NCI-H82 treated with DMSO at 0.1 percent for 48 hours (cell line): Measurements from ENCODE around the gene RIPPLY2.
"Not testable (repeated sequence)": the region's sequence is repeated elsewhere in the genome, so short reads cannot be mapped to it uniquely, and the experiment has no call there.

Experiments
- DNase-seq: peaks from one replicate; lab custom pipeline; 2025; ENCODE audit not compliant: unreplicated experiment; lab: John Stamatoyannopoulos, UW

The RIPPLY2 gene

DNA sequence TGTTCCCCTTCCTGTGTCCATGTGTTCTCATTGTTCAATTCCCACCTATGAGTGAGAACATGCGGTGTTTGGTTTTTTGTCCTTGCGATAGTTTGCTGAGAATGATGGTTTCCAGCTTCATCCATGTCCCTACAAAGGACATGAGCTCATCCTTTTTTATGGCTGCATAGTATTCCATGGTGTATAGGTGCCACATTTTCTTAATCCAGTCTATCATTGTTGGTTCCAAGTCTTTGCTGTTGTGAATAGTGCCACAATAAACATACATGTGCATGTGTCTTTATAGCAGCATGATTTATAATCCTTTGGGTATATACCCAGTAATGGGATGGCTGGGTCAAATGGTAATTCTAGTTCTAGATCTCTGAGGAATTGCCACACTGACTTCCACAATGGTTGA, 43.9 kb downstream of the RIPPLY2 start:
- not testable (repeated sequence) for DNase-seq

DNA sequence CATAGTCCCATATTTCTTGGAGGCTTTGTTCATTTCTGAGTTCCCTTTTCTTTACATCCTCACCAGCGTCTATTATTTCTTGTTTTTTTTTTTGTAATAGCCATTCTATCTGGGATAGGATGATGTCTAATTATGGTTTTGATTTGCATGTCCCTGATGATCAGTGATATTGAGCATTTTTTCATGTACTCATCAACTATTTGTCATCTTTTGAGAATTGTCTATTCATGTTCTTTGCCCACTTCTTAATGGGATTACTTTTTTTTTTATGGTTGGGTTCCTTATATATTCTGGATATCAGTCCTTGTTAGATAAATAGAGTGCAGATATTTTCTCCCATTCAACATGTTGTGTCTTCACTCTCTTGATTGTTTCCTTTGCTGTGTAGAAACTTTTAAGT, 48.5 kb downstream of the RIPPLY2 start:
- no peak for DNase-seq

DNA sequence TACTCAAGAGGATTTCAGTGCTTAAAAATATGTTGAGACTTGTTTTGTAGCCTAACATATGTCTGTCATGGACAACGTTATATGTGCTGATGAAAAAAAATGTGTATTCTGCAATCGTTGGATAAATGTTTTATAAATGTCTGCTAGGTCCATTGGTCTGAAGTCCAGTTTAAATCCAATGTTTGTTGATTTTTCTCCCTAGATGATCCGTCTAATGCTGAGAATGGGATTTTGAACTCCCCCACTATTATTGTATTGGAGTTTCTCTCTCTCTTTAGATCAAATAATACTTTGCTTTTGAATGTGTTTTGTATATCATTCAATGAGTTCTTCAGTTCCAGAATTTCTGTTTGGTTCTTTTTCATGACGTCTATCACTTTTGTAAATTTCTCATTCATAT, 51.2 kb downstream of the RIPPLY2 start:
- DNase-seq = no peak

- DNase-seq = no peak
Measured at GRCh38 chr6:83905648-83906047, 52.5 kb downstream of the RIPPLY2 start.
